ENCODE data around the gene COX5A. TPM values are rescaled to one million over a fixed set of nuclear protein-coding genes. Genes with fewer than 3 reads are reported as not detected.
"Not testable (repeated sequence)": the region's sequence is repeated elsewhere in the genome, so short reads cannot be mapped to it uniquely, and the experiment has no call there.

The COX5A gene
- total RNA-seq, 1 donor from 2014 or later: 133 TPM

DNA sequence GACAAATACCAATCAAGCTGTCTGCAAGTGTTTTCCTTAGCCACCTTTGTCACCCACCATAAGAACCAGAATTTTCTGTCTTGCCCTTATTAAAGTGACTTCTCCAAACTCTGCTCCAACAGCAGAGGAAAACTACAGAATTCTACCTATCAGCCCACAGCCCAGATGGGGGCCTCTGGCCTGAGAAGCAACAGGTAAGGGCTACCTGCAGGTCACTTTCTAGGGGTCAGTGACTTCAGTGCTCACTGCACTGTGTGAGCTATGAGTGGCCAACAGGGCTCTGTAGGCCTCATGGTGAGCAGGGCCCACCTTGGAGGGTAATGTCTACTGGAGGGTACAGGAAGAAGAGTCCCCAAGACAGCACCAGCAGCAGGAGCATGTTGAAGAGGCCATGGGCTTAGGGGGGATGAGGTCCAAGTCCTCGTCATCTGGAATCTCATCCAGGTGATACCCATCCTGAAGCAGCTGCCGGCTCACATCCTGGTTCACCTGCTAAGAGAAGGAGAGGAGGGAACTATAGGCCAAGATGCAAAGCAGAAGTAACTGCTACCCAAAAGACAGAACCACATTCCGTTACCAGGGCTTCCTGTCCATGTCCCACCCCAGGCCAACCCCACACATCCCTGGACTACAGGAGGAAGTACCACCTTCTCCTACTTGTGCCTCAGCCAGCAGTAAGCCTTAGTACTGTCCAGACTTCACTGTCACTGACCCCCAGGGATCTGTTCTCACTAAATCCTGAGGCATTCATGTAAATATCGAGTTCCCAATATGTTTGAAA lies 35.4 kb downstream of the COX5A start:
- Mint-ChIP-seq H3K27me3 (ENCODE audit: low read depth) (no peaks in the 10 kb centered on the region), H3K36me3 (ENCODE audit: low read depth) (peaks cover 16% of the 10 kb centered on the region), H3K27ac (ENCODE audit: unreplicated experiment) (peak overlapping the region; percentile 8), H3K4me3 (ENCODE audit: unreplicated experiment) (no peak overlapping the region), H3K4me1 (ENCODE audit: low read depth) (peaks cover 45% of the 10 kb centered on the region), H3K9me3 (ENCODE audit: low read depth) (no peaks in the 10 kb centered on the region)
- no peak for DNase-seq (ENCODE audit: low spot score)
- TF ChIP-seq, protein P1, sequence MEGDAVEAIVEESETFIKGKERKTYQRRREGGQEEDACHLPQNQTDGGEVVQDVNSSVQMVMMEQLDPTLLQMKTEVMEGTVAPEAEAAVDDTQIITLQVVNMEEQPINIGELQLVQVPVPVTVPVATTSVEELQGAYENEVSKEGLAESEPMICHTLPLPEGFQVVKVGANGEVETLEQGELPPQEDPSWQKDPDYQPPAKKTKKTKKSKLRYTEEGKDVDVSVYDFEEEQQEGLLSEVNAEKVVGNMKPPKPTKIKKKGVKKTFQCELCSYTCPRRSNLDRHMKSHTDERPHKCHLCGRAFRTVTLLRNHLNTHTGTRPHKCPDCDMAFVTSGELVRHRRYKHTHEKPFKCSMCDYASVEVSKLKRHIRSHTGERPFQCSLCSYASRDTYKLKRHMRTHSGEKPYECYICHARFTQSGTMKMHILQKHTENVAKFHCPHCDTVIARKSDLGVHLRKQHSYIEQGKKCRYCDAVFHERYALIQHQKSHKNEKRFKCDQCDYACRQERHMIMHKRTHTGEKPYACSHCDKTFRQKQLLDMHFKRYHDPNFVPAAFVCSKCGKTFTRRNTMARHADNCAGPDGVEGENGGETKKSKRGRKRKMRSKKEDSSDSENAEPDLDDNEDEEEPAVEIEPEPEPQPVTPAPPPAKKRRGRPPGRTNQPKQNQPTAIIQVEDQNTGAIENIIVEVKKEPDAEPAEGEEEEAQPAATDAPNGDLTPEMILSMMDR (IDR thresholded peaks at IDR 0.05): no peak

DNA sequence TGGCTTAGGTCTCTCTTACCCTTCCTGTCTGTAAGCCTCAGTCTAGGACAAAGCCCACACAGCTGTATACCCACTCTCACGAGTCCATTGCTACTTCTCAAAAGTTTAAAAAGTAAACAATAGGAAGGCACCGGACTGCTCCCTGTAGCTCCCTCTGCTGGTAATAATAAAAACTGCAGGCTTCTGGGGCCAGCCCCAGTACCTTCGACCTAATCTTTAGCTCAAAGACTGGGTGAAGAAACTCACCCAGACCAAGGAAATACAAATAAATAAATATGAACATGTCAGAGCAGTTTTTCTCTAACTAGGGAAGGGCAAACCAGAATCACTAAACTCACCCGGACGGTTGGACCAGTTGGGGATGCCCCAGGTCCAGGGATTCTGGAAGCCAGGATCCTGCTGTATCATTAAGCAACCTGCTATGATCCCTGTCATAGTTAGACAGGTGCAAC lies 36.2 kb downstream of the COX5A start:
- no peak for DNase-seq (ENCODE audit: low spot score)
- Mint-ChIP-seq H3K27ac (ENCODE audit: unreplicated experiment) (no peak overlapping the region), H3K27me3 (ENCODE audit: low read depth) (no peaks in the 10 kb centered on the region), H3K4me3 (ENCODE audit: unreplicated experiment) (no peak overlapping the region), H3K4me1 (ENCODE audit: low read depth) (peaks cover 41% of the 10 kb centered on the region), H3K36me3 (ENCODE audit: low read depth) (peaks cover 16% of the 10 kb centered on the region), H3K9me3 (ENCODE audit: low read depth) (no peaks in the 10 kb centered on the region)
- TF ChIP-seq, protein P1 (IDR thresholded peaks at IDR 0.05): peak; percentile 94

DNA sequence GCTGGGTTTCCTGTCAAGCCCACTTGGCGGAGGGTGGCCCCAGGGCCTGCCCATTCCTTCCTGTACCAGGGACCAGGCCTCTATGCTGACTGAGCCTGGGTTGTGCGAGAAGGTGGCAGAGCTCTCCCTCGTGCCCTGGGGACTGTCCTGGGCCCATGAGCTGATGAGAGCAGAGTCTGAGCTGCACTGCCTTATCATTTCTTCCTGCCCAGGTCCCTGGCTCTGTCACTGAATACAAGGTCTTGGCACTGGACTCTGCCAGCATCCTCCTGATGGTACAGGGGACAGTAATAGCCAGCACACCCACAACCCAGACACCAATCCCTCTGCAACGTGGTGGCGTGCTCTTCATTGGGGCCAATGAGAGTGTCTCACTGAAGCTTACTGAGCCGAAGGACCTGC lies 40.6 kb downstream of the COX5A start:
- no peaks in the 10 kb centered on the region for H3K27me3 Mint-ChIP-seq (ENCODE audit: low read depth)
- H3K27ac Mint-ChIP-seq (ENCODE audit: unreplicated experiment): no peak overlapping the region
- H3K36me3 Mint-ChIP-seq (ENCODE audit: low read depth): peaks cover 9% of the 10 kb centered on the region
- no peaks in the 10 kb centered on the region for H3K9me3 Mint-ChIP-seq (ENCODE audit: low read depth)
- DNase-seq (ENCODE audit: low spot score): no peak
- H3K4me1 Mint-ChIP-seq (ENCODE audit: low read depth): peaks cover 13% of the 10 kb centered on the region
- H3K4me3 Mint-ChIP-seq (ENCODE audit: unreplicated experiment): no peak overlapping the region
- TF ChIP-seq, protein P1 (IDR thresholded peaks at IDR 0.05): no peak

DNA sequence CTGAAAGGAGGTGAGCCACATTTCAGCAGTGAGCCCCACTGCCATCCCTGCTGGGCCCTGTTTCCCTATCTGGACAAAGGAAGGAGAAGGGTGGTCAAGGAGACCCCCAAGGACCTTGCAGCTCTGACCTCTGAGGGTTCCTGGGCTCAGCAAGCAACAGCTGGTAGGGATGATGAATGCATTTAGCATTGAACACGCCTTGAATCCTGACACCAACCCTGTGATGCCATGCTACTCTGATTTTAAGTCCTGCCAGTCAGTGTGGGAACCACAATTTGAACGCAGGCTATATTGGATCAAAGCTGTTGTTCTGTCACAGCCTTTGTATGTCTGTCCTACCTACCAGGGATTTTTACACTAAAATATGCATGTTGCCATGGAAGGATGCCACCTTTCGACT lies 41.6 kb downstream of the COX5A start:
- no peaks in the 10 kb centered on the region for H3K9me3 Mint-ChIP-seq (ENCODE audit: low read depth)
- H3K27me3 Mint-ChIP-seq (ENCODE audit: low read depth): no peaks in the 10 kb centered on the region
- peaks cover 6% of the 10 kb centered on the region for H3K36me3 Mint-ChIP-seq (ENCODE audit: low read depth)
- no peak for DNase-seq (ENCODE audit: low spot score)
- H3K27ac Mint-ChIP-seq (ENCODE audit: unreplicated experiment): no peak overlapping the region
- H3K4me3 Mint-ChIP-seq (ENCODE audit: unreplicated experiment): no peak overlapping the region
- TF ChIP-seq, protein P1 (IDR thresholded peaks at IDR 0.05): no peak
- peaks cover 5% of the 10 kb centered on the region for H3K4me1 Mint-ChIP-seq (ENCODE audit: low read depth)

DNA sequence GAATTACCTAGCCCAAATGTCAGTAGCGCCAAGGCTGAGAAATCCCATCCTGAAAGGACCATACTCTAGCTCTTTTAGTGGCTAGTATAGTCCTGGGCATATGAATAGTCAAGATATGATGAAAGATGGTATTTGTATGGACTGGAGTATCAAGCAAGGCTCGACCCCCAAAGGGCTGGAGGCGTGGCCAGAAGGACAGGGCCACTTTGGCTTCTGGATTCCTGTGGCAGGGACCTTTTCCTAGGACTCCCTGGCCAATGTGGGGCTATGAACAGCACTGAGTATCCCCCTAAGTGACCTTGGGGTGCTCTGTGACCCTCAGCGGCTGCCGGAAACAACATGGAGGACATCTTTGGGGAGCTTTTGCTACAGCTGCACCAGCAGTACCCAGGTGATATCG lies 42.0 kb downstream of the COX5A start:
- Mint-ChIP-seq H3K9me3 (ENCODE audit: low read depth) (no peaks in the 10 kb centered on the region), H3K27me3 (ENCODE audit: low read depth) (no peaks in the 10 kb centered on the region), H3K4me1 (ENCODE audit: low read depth) (peaks cover 7% of the 10 kb centered on the region), H3K27ac (ENCODE audit: unreplicated experiment) (no peak overlapping the region), H3K36me3 (ENCODE audit: low read depth) (peaks cover 5% of the 10 kb centered on the region), H3K4me3 (ENCODE audit: unreplicated experiment) (no peak overlapping the region)
- TF ChIP-seq, protein P1 (IDR thresholded peaks at IDR 0.05): no peak
- DNase-seq (ENCODE audit: low spot score): no peak

DNA sequence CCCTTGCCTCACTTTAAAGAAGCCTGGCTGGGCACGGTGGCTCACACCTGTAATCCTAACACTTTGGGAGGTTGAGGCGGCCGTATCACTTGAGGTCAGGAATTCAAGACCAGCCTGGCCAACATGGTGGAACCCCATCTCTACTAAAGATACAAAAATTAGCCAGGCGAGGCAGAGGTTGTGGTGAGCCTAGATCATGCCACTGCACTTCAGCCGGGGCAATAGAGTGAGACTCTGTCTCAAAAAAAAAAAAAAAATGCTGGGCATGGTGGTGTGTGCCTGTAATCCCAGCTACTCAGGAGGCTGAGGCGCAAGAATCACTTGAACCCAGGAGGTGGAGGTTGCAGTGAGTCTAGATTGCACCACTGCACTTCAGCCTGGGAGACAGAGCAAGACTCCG lies 43.5 kb downstream of the COX5A start:
- H3K36me3 Mint-ChIP-seq (ENCODE audit: low read depth); DNase-seq (ENCODE audit: low spot score); H3K27me3 Mint-ChIP-seq (ENCODE audit: low read depth); H3K4me3 Mint-ChIP-seq (ENCODE audit: unreplicated experiment); H3K9me3 Mint-ChIP-seq (ENCODE audit: low read depth); H3K27ac Mint-ChIP-seq (ENCODE audit: unreplicated experiment): not testable (repeated sequence)
- H3K4me1 Mint-ChIP-seq (ENCODE audit: low read depth): peaks cover 16% of the 10 kb centered on the region

Data from chondrocyte (in vitro differentiated cells).